GM21367 (cell line): Measurements from ENCODE around the gene KRTAP10-4.
"Not testable (repeated sequence)": the region's sequence is repeated elsewhere in the genome, so short reads cannot be mapped to it uniquely, and the experiment has no call there.

Experiments
- ATAC-seq: cut with Tn5 transposase; IDR thresholded peaks from one replicate; pipeline ENCODE4 v1.9.1; 2021; ENCODE audit not compliant: unreplicated experiment

Gene KRTAP10-4

DNA sequence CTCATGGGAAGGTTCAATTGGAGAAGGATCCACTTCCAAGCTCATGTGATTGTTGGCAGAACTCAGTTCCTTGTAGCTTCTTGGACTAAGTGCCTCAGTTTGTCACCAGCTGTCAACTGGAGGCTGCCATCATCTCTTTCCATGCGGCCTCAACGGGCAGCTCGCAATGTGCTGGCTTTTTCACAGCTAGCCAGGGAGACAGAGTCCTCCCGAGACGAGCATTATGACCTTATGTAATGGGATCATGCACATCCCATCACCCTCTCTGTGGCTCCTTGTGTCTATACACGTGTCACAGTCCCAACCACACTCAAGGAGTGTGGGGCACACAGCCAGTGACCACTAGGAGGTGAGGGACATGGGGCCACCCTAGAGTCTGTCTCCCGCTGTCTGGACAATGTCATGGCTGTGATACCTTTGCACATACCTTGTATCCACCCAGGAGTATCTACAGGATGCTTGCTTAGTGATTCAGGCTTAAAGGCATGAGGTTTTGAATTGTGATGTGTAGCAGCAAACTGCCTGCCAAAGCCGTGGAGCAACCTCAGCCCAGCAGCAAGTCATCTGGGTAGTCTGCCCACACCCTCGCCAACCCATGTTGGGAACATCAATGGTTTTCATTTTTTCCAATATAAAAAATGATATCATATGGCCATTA is 22.7 kb downstream of the KRTAP10-4 start:
- no peak for ATAC-seq

DNA sequence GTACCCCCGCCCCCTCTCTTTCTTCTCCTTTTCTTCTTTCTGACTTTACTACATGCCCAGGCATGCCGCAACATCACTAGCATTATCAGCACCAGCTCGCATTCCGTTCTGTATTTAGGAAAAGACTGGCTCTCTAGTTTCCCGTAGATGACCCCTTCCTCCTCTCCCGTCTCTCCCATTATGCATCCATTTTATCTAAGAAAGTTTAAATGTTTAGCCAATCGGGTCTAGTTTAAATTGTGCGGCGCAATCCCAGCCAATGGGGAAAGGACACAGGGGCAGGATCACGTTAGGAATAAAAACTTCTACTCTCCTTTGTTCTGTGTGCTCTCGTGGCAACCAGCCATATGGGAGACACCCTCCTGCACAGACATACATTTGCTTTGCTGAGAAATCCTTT is 24.5 kb downstream of the KRTAP10-4 start:
- no peak for ATAC-seq

DNA sequence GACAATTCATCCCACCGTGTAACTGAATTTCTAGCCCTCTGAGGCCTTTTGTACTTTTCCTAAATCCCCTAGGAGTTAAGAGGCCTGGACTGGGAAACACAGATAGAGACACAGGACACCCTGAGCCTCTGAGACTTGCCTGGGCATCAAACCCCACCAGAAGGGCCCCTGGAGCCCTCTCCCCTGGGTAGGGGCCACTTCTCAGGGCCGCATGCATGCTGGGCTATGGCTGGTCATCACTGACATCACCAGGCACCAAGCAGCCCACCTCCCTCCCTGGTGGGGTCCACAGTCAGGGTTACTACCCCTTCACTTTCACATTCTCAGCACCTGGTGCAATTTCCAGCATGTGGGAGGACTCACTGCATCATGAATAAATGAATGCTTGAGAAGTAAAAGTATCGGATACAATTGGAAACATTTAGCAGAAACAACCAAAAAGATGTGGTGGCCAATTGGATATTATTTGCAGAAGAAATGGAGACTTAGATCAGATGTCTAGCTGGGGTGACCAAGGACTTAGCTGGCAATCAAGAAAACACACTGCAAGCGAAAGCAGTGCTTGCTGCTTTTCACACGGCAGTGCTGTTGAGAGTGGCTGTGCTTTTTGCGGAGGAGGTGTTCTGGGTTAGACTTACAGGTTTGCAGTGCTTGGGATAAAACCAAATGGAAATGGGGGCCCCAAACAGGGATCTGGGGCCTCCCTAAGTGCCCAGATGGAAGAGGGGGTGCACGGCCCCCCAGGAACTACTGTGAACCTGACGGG is 25.9 kb downstream of the KRTAP10-4 start:
- no peak for ATAC-seq

DNA sequence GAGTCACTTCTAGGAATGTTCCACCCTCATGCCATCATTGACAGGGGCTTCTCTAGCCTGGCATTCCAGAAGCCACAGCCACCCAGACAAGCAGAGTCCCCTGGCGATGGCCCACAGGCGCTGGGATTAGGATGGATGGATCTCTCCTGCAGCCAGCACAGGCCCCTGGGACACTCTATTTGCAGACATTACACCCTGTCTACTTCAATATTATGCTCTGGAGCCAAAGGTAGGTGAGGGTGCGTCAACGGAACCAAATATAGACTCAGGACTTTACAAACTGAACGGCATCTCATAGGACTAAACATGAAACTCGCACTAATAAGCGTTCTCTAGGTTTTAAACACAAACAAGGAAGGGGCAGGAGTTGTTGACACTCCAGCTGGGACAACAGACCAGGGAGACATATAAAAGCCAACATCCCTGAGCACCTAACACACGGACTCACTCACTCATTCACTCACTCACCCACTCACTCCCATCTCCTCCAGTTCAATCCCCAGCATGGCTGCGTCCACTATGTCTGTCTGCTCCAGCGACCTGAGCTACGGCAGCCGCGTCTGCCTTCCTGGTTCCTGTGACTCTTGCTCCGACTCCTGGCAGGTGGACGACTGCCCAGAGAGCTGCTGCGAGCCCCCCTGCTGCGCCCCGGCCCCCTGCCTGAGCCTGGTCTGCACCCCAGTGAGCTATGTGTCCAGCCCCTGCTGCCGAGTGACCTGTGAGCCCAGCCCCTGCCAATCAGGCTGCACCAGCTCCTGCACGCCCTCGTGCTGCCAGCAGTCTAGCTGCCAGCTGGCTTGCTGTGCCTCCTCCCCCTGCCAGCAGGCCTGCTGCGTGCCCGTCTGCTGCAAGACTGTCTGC is 26.8 kb downstream of the KRTAP10-4 start, which contains the start of gene KRTAP10-7:
TSS of gene KRTAP10-7 (plus strand) at position 480 of the 861 bp plus-strand sequence. CDS start at position 505, 25 bp downstream.
- ATAC-seq: not testable (repeated sequence)

DNA sequence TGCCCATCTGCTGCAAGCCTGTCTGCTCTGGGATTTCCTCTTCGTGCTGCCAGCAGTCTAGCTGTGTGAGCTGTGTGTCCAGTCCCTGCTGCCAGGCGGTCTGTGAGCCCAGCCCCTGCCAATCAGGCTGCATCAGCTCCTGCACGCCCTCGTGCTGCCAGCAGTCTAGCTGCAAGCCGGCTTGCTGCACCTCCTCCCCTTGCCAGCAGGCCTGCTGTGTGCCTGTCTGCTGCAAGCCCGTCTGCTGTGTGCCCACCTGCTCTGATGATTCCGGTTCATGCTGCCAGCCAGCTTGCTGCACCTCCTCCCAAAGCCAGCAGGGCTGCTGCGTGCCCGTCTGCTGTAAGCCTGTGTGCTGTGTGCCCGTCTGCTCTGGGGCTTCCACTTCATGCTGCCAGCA is 27.6 kb downstream of the KRTAP10-4 start:
- ATAC-seq: not testable (repeated sequence)

DNA sequence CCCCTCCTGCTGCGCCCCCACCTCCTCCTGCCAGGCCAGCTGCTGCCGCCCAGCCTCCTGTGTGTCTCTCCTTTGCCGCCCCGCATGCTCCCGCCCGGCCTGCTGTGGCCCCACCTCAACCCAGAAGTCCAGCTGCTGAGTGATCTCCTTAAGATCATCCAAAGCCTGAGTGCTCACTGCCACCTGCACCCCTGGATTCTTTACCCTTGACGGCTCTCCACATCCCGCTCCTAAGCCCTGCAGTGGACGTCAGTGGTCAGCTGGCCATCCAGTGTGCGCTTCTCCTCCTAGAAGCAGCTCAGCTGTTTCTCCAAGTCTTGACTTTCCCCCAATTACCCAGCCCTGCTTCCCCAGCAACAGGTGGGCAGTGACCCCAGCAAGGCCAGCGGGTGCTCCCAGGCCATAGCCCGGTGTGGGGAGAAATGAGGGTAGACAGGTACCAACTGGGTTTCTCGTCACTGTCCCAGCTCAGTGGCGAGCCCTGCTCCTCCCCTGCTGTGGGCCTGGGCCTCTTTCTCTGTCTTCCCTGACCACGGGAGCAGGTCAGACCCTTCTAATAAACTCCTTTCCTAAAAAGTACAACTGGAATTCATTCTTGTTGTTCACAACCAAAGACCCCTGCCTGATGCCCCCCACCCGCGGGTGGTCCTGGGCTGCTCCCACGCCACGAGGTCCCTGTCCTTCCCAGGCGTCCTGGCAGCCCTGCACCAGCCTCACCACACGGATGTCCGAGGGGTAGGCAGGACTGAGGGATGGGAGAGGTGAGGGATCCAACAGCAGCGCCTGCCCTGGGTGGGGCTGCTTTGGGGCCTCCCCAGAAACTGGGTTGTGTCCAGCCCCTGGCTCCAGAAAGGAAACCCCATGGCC is 28.3 kb downstream of the KRTAP10-4 start:
- no peak for ATAC-seq

DNA sequence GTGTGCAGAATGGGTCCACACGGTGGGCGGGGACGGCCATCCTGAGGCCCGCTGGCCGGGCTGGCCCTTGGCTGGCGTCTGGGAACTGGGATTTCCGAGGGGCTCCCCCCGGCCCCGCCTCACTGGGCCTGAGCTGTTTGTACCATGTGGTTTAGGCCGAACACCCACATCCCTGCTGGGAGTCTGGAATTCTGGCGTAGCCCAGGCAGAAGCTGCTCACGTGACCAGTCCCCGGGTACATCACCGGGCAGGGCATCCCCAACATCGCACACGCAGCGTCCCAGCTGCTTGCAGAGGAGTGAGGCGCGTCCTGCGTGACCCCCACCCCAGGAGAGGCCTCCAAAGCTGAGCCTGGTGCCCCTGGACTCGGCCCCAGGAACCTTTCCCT is 28.9 kb downstream of the KRTAP10-4 start:
- ATAC-seq: no peak

DNA sequence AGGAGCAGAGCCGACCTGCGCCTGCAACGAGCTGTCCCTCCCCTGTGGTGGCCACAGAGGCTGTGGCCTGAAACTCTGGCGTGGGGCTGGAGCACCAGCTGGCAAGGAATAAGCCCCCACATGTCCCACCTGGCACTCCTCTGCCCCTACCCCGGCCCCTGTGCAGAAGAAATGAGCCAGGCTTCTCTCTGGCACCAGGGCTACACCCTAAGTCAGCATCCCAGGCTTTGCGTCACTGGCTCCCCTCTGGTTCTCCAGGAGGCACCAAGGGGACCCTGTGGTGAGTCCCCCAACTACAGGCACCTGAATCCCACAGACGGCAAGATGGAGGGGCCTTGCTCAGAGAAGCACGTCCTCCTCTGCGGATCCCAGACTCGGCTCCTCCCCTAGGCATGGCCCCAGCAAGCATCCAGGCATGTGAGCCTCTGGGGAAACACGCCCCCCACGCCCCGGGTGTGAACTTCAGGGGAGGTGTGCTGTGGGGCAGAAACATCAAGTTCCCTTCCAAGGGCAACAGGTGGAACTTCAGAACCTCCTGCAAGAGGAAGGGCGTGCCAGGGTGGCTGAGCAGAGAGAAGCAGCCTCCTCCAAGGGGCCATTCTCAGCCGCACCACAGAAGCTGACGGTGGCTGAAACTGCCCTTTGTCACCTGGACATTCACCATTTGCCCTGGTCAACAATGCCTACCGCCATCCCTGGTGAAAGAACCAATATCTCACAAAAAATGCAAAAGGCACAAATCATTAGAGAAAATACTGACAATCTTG is 29.8 kb downstream of the KRTAP10-4 start:
- no peak for ATAC-seq

DNA sequence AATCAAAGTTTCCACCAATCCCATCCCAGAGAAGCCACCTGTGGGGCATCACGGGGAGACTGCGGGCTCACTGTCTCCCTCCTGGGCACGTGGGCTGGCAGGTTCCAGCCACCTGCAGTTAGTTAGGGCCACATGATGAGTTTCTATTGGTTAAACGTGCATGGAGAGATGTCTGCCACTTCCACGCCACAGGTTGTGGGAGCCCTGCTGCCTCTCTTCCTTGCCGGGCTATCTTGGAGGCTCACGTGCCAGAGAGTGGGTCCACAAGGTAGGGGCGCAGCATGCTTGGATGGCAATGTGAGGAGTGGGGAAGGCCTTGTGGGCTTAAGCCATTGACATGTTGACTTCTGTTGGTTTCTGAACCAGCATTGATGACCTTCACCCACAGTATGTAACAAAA is 30.4 kb downstream of the KRTAP10-4 start:
- no peak for ATAC-seq

DNA sequence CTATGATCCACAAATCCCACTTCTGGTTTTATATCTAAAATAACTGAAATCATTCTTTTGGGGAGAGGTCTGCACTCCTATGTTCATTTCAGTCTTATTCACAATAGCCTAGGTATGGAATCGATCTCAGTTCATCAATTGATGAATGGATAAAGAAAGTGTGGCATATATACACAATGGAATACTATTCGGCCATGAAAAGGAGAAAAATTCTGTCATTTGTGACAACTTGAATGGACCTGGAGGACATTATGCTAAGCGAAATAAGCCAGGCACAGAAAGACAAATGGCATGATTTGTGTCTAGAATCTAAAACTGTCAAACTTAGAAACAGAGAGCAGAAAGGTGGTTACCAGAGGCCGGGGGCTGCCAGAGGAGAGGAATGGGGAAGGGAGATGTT is 33.0 kb downstream of the KRTAP10-4 start:
- no peak for ATAC-seq

DNA sequence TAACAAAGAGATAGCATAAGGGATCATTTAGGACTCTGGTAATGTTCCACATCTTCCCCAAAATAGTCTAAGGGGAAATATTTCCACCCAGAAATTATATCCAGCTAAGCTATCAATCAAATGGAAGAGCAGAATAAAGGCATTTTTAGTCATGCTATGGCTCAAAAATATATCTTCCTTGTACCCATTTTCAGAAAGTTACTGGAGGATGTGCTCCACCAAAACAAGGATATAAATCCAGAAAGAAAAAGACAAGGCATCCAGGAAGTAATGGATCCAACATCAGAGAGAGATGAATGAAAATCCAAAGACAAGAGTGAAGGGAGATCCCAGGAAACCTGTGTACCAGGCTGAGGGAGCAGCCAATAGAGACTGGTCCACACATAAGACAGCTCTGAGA is 35.7 kb downstream of the KRTAP10-4 start:
- ATAC-seq: no peak

DNA sequence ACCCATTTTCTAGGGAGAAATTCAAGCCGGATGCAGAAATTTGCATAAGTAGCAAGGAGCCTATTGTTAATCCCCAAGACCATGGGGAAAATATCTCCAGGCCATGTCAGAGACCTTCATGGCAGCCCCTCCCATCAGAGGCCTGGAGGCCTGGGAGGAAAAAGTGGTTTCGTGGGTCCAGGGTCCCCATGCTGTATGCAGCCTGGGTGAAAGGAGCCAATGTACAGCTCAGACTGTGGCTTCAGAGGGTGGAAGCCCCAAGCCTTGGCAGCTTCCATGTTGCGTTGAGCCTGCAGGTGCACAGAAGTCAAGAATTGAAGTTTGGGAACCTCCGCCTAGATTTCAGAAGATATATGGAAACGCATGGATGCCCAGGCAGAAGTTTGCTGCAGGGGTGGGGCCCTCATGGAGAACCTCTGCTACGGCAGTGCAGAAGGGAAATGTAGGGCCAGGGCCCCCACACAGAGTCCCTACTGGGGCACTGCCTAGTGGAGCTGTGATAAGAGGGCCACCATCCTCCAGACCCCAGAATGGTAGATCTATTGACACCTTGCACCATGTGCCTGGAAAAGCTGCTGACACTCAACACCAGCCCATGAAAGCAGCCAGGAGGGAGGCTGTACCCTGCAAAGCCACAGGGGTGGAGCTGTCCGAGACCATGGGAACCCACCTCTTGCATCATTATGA is 36.8 kb downstream of the KRTAP10-4 start:
- not testable (repeated sequence) for ATAC-seq

DNA sequence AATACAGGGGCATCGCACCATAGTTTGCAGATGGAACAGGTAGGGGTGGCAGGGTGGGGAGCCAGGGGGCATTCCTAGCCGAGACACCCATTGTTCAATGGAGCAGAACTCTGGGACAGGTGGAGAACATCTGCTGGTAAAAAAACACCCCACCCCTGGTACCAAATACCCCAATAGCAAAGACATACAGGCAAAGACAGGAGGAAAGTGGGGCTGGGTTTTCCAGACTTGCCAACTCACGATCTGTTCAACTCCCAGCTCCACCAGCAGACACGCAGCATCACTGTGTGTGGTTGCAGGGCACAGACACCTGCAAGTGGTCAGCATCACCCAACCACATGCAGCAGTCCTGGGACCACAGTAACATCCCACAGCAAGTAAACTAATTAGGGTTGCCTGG is 38.0 kb downstream of the KRTAP10-4 start:
- ATAC-seq: no peak

DNA sequence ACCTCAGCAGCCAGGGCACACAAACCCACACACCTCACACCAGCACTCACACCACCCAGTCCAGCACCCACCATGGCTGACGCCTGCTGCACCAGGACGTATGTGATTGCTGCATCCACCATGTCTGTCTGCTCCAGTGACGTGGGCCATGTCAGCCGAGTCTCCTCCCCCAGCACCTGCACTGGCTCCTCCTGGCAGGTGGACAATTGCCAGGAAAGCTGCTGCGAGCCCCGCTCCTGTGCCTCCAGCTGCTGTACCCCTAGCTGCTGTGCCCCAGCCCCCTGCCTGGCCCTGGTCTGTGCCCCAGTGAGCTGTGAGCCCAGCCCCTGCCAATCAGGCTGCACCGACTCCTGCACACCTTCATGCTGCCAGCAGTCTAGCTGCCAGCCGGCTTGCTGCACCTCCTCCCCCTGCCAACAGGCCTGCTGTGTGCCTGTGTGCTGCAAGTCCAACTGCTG is 38.5 kb downstream of the KRTAP10-4 start, which contains the start of gene KRTAP10-8:
TSS of gene KRTAP10-8 (plus strand) at position 51 of the 458 bp plus-strand sequence. CDS start at position 73, 22 bp downstream.
- no peak for ATAC-seq

DNA sequence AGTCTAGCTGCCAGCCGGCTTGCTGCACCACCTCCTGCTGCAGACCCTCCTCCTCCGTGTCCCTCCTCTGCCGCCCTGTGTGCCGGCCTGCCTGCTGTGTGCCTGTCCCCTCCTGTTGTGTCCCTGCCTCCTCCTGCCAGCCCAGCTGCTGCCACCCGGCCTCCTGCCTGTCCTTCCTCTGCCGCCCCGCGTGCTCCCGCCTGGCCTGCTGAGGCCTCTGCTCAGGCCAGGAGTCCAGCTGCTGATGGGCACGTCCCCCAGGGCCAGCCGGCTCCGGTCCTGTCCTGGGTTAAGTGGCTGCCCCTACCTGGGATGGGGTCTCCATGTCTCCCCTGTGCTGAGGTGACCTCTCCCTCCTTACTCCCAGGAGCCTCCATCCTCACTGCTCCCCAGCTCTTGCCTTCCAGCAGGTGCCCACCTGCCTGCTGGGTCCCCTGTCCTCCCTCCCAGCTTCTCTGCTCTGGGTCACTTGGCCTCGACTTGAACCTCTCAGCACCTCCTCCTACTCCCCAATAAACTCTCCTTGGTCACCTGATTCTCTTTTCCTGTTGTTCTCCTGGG is 39.2 kb downstream of the KRTAP10-4 start:
- no peak for ATAC-seq

DNA sequence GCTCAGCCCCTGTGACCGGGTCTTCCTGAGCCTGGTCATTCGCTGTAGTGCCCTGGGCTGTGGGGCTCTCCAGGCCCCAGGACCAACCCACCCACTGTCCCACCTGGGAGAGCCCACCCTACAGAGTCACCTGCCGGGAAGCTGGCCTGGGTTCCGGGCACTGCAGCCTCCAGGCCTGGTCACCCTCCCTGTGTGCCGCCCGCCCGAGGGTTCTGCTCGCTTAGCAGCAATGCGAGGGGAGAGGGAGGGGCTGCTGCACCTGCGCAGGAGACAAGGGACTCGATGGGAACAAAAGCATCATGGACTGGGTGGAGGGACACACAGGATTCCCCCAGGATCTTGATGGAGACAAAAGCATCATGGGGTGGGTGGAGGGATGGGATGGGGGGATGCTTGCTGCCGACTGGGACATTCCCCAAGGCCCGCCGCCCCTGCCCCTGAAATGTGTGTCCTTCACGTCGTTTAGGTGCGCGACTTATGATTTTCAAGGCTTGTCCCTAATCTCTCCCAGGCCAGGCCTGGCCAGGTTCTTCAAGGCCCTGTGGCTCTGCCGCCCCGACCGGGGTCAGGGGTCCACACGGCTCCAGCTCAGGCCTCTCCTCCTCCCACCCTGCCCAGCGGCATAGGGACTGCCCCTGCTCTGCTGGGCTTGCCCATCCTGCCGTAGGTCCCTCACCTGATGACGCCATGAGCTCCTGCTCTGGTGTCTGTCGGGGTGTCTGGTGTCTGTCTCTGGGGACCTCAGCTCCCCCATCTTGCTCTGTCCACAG is 40.0 kb downstream of the KRTAP10-4 start:
- no peak for ATAC-seq

DNA sequence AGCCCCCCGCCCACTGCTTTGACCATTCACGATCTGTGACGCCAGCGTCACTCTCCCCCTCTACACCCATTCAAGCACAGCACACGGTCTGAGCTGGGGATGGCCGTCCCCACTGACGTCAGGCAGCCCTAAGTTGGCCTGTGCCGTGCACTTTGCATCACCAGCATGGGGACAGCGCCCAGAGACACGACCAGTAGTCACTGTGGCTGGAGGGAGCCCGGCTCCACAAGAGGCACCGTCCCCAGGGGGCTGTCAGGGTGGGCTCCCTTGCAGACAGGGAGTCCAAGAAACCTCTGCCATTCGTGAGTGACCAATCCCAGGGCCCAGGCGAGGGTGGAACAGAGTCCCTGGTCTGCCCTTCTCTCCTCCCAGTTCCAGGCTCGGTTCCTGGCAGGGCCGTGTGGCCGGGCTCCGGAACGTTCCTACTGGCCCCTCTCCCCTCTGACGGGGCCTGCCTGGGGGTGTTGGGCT is 40.7 kb downstream of the KRTAP10-4 start:
- no peak for ATAC-seq

DNA sequence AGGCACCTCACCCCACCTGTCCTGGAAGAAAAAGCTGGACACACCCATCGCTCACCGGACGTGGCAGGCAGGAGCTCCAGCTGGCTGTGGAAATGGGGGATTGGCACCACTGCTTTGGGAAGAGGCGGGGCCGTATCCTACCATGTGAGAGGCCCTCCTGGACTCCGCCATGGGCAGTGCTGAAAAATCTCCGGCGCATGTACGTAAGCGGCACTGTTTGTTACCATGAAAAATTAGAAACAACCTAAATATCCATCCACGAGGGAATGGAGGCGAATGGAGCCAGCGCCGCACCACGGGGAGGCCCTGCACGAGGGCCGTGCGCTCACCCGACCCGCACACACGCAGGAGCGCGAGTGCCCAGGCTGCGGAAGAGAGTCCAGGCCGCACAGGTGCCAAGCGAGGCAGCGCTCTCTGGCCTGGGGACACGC is 41.4 kb downstream of the KRTAP10-4 start:
- no peak for ATAC-seq
